Progenitor cell of endocrine pancreas (in vitro differentiated cells): ENCODE data around the gene SEMA3F. TPM values are rescaled to one million over a fixed set of nuclear protein-coding genes. Genes with fewer than 3 reads are reported as not detected.

Source experiments
- DNase-seq: peaks from one replicate; pipeline ENCODE4 v3.0.0; 2021; ENCODE audit warnings: low spot score; ENCODE audit not compliant: unreplicated experiment
- H3K27ac Mint-ChIP-seq: 2 replicates; pipeline ENCODE4 v1.8.0; 2021; ENCODE audit warnings: mild to moderate bottlenecking, moderate library complexity, mixed read lengths
- H3K27me3 Mint-ChIP-seq: 2 replicates; pipeline ENCODE4 v1.8.0; 2021; ENCODE audit warnings: mixed read lengths
- H3K36me3 Mint-ChIP-seq: 2 replicates; pipeline ENCODE4 v1.8.0; 2022; ENCODE audit warnings: mixed read lengths; ENCODE audit not compliant: insufficient read depth
- H3K4me1 Mint-ChIP-seq: 2 replicates; pipeline ENCODE4 v1.8.0; 2021; ENCODE audit warnings: low read depth, mixed read lengths
- H3K4me3 Mint-ChIP-seq: 2 replicates; pipeline ENCODE4 v1.8.0; 2021; ENCODE audit warnings: low read depth, mild to moderate bottlenecking, moderate library complexity, mixed read lengths
- H3K9me3 Mint-ChIP-seq: 2 replicates; pipeline ENCODE4 v1.8.0; 2021; ENCODE audit warnings: low read depth, mixed read lengths
- CTCF ChIP-seq: fragments of 200-600 bp; sonication (generic); IDR thresholded peaks from one replicate; pipeline ENCODE4 v1.5.0; 2021; ENCODE audit warnings: antibody characterized with exemption, mild to moderate bottlenecking; ENCODE audit not compliant: unreplicated experiment
- total RNA-seq: library from RNA; stranded (reverse); gene quantifications from 2 replicates; pipeline ENCODE4 v1.2.1, GENCODE V29; 2021

The SEMA3F gene
- total RNA-seq, 1 donor from 2014 or later: 23.6 TPM

GRCh38 chr3:50151728-50152127 is 3.4 kb upstream of the SEMA3F start:
- no peak for DNase-seq
- no peaks in the 10 kb centered on the region for H3K36me3 Mint-ChIP-seq
- H3K27me3 Mint-ChIP-seq: peaks cover 34% of the 10 kb centered on the region
- H3K4me3 Mint-ChIP-seq: no peak overlapping the region
- peaks cover 22% of the 10 kb centered on the region for H3K4me1 Mint-ChIP-seq
- H3K9me3 Mint-ChIP-seq: no peaks in the 10 kb centered on the region
- no peak overlapping the region for H3K27ac Mint-ChIP-seq
- TF ChIP-seq CTCF: no peak

DNA sequence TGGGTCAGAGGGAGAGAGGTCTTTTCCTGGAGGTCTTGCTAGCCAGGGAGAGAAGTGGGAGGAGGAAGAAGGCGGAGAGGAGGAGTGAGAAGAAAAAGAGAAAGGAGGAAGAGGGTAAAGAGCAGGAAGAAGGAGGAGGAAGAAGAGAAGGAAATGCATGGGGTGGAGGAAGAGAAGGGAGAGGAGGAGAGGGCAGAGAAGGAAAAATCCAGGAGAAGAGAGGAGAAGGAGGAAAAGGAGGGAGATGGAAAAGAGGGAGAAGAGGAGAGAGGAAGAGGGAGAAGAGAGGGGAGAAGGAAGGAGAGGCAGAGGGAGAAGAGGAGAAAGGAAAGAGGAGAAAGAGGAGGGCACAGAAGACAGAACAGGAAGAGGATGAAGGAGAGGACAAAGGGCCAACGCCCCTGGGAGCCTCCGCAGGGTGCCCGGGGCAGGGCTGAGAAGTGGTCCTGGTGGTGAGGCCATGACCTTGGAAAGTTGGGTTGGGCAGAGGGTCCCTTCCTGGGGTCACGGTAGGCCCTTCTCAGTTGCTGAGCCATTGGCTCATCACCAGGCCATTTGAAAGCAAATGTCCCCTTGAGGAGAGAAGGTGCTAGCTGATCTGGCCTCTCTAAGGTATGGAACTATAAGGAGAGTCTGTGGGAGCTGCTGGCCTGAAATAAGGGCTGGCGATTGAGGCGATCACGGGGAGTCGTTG is 1.2 kb upstream of the SEMA3F start:
- Mint-ChIP-seq H3K27me3 (peaks cover 25% of the 10 kb centered on the region), H3K36me3 (no peaks in the 10 kb centered on the region), H3K27ac (no peak overlapping the region), H3K4me1 (peaks cover 34% of the 10 kb centered on the region), H3K9me3 (no peaks in the 10 kb centered on the region), H3K4me3 (peak overlapping the region; percentile 68)
- TF ChIP-seq CTCF: no peak
- no peak for DNase-seq

- Mint-ChIP-seq H3K4me3 (peak overlapping the region; percentile 68), H3K36me3 (no peaks in the 10 kb centered on the region), H3K9me3 (no peaks in the 10 kb centered on the region), H3K27ac (no peak overlapping the region), H3K4me1 (peaks cover 34% of the 10 kb centered on the region), H3K27me3 (peaks cover 25% of the 10 kb centered on the region)
- peak; percentile 44 for TF ChIP-seq CTCF
- no peak for DNase-seq
Observed at GRCh38 chr3:50154476-50154839, 666 bp upstream of the SEMA3F start.

DNA sequence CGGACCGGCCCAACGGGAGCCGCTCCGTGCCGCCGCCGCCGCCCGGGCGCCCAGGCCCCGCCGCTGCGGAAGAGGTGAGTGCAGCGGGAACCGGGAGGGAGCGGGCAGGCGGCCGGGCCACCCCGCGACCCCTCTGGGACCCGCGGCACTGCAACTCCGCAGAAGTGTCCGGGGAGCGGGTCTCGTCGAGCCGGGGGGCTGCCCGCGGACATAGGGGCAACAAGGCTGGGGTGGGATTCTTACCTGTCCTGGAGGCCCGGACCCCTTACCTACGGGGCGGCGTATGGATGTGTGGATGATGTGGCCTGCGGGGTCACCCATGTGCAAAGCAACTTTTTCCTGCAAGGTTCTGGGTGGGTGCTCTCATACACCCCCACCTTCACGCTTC is 361 bp downstream of the SEMA3F start:
- H3K4me1 Mint-ChIP-seq: peaks cover 31% of the 10 kb centered on the region
- H3K27me3 Mint-ChIP-seq: peaks cover 23% of the 10 kb centered on the region
- peak overlapping the region; percentile 87 for H3K4me3 Mint-ChIP-seq
- peak overlapping the region; percentile 94 for H3K27ac Mint-ChIP-seq
- TF ChIP-seq CTCF: no peak
- DNase-seq: no peak
- no peaks in the 10 kb centered on the region for H3K9me3 Mint-ChIP-seq
- H3K36me3 Mint-ChIP-seq: peaks cover 2% of the 10 kb centered on the region

GRCh38 chr3:50155891-50156290 is 767 bp downstream of the SEMA3F start:
- H3K27me3 Mint-ChIP-seq: peaks cover 21% of the 10 kb centered on the region
- no peak for TF ChIP-seq CTCF
- peak overlapping the region; percentile 87 for H3K4me3 Mint-ChIP-seq
- H3K36me3 Mint-ChIP-seq: peaks cover 2% of the 10 kb centered on the region
- H3K4me1 Mint-ChIP-seq: peaks cover 30% of the 10 kb centered on the region
- H3K27ac Mint-ChIP-seq: peak overlapping the region; percentile 94
- H3K9me3 Mint-ChIP-seq: no peaks in the 10 kb centered on the region
- no peak for DNase-seq
